Trophoblast cell (in vitro differentiated cells and primary cell): ENCODE results near the gene IMMP2L.

Source experiments
- DNase-seq, 2 donors: peaks; one replicate each; pipeline ENCODE4 v3.0.0-alpha.2; 2016
- H2AFZ ChIP-seq: 2 replicates; pipeline ENCODE4 v1.6.1; 2013; ENCODE audit warnings: low read length, moderate library complexity, mild to moderate bottlenecking; ENCODE audit not compliant: insufficient read depth, poor library complexity
- H2AK5ac ChIP-seq: 2 replicates; pipeline ENCODE4 v1.6.1; 2013; ENCODE audit warnings: mild to moderate bottlenecking, low read length
- H2BK120ac ChIP-seq: 2 replicates; pipeline ENCODE4 v1.6.1; 2013; ENCODE audit warnings: low read length, mild to moderate bottlenecking, moderate library complexity; ENCODE audit not compliant: insufficient read depth, poor library complexity
- H2BK12ac ChIP-seq: 2 replicates; pipeline ENCODE4 v1.6.1; 2013; ENCODE audit warnings: mild to moderate bottlenecking, low read length, moderate library complexity
- H2BK5ac ChIP-seq: 2 replicates; pipeline ENCODE4 v1.6.1; 2013; ENCODE audit warnings: low read length, low read depth, moderate library complexity, mild to moderate bottlenecking; ENCODE audit not compliant: poor library complexity
- H3K14ac ChIP-seq: 2 replicates; pipeline ENCODE4 v1.6.1; 2013; ENCODE audit warnings: mild to moderate bottlenecking, low read length
- H3K18ac ChIP-seq: 2 replicates; pipeline ENCODE4 v1.6.1; 2013; ENCODE audit warnings: mild to moderate bottlenecking, low read length
- H3K23ac ChIP-seq: 2 replicates; pipeline ENCODE4 v1.6.1; 2013; ENCODE audit warnings: low read length
- H3K27ac ChIP-seq: 2 replicates; pipeline ENCODE4 v1.5.1; 2013; ENCODE audit warnings: low read depth, mild to moderate bottlenecking, inconsistent platforms, low read length, moderate library complexity
- H3K27me3 ChIP-seq: 2 replicates; pipeline ENCODE4 v1.6.1; 2013; ENCODE audit warnings: inconsistent platforms, mild to moderate bottlenecking, low read length, moderate library complexity; ENCODE audit not compliant: insufficient read depth
- H3K36me3 ChIP-seq, 2 experiments: 1 replicate in 1 of 2; 2 replicates in 1 of 2; pipeline ENCODE4 v1.6.1; 2013; ENCODE audit warnings: low read length in 2 of 2, mild to moderate bottlenecking in 2 of 2, moderate library complexity in 1 of 2; ENCODE audit not compliant: insufficient read depth in 2 of 2, control insufficient read depth in 1 of 2
- H3K4ac ChIP-seq: 2 replicates; pipeline ENCODE4 v1.6.1; 2013; ENCODE audit warnings: low read depth, mild to moderate bottlenecking, low read length, moderate library complexity
- H3K4me1 ChIP-seq, 2 experiments: 1 replicate in 1 of 2; 2 replicates in 1 of 2; pipeline ENCODE4 v1.6.1; 2013; ENCODE audit warnings: low read length in 2 of 2, mild to moderate bottlenecking in 2 of 2, moderate library complexity in 1 of 2; ENCODE audit not compliant: insufficient read depth in 2 of 2, control insufficient read depth in 1 of 2
- H3K4me2 ChIP-seq: 2 replicates; pipeline ENCODE4 v1.6.1; 2013; ENCODE audit warnings: inconsistent platforms, mild to moderate bottlenecking, low read length, moderate library complexity
- H3K4me3 ChIP-seq: 2 replicates; pipeline ENCODE4 v1.5.1; 2013; ENCODE audit warnings: mild to moderate bottlenecking, low read depth, low read length, inconsistent platforms
- H3K79me1 ChIP-seq: one replicate; pipeline ENCODE4 v1.6.1; 2013; ENCODE audit warnings: low read length
- H3K79me2 ChIP-seq: 2 replicates; pipeline ENCODE4 v1.6.1; 2013; ENCODE audit warnings: low read length, mild to moderate bottlenecking; ENCODE audit not compliant: control insufficient read depth, insufficient read depth, poor library complexity
- H3K9ac ChIP-seq: 2 replicates; pipeline ENCODE4 v1.6.1; 2013; ENCODE audit warnings: mild to moderate bottlenecking, low read length
- H3K9me3 ChIP-seq: 2 replicates; pipeline ENCODE4 v1.6.1; 2013; ENCODE audit warnings: low read depth, mild to moderate bottlenecking, control low read depth, inconsistent platforms, low read length; ENCODE audit not compliant: insufficient read depth
- H4K12ac ChIP-seq: 2 replicates; pipeline ENCODE4 v1.6.1; 2013; ENCODE audit warnings: low read depth, mild to moderate bottlenecking, low read length, moderate library complexity
- H4K8ac ChIP-seq: 2 replicates; pipeline ENCODE4 v1.6.1; 2013; ENCODE audit warnings: low read depth, mild to moderate bottlenecking, low read length, moderate library complexity
- H4K91ac ChIP-seq: one replicate; pipeline ENCODE4 v1.6.1; 2013; ENCODE audit warnings: low read depth, mild to moderate bottlenecking, low read length, moderate library complexity
- WGBS: extraction: QIAGEN DNeasy Blood & Tissue Kit; methylation state at CpG from one replicate; pipeline ENCODE4 v1.1.7; 2013; ENCODE audit warnings: missing lambda C conversion rate; ENCODE audit not compliant: insufficient read length, insufficient coverage; ENCODE audit errors: extremely low coverage; 5-methylcytosine and 5-hydroxymethylcytosine counted together

IMMP2L gene

GRCh38 chr7:110767550-110768110, 794.7 kb downstream of the IMMP2L start:
- Histone ChIP-seq H3K27ac (no peak overlapping the region), H3K4me2 (no peak overlapping the region), H3K79me1 (peaks cover 1% of the 10 kb centered on the region), H3K4ac (no peak overlapping the region), H2BK120ac (no peak overlapping the region), H4K91ac (no peak overlapping the region), H3K23ac (no peak overlapping the region), H2AK5ac (no peak overlapping the region), H3K9me3 (no peaks in the 10 kb centered on the region), H3K4me3 (no peak overlapping the region), H4K8ac (no peak overlapping the region), H4K12ac (no peak overlapping the region), H3K36me3 (no peaks in the 10 kb centered on the region), H2AFZ (no peak overlapping the region), H3K18ac (no peak overlapping the region), H3K79me2 (no peaks in the 10 kb centered on the region), H3K27me3 (no peaks in the 10 kb centered on the region), H3K9ac (no peak overlapping the region), H2BK5ac (no peak overlapping the region), H3K14ac (no peak overlapping the region), H2BK12ac (no peak overlapping the region), H3K4me1 (no peaks in the 10 kb centered on the region)
- WGBS: no CpG with 5 or more reads among the region's 3 CpGs
- no peak for DNase-seq

GRCh38 chr7:110766864-110767263, 795.4 kb downstream of the IMMP2L start:
- H3K18ac ChIP-seq: no peak overlapping the region
- no peaks in the 10 kb centered on the region for H3K36me3 ChIP-seq
- DNase-seq: peak in 1 of 2 donors; percentile 36
- no peak overlapping the region for H4K12ac ChIP-seq
- no peak overlapping the region for H3K27ac ChIP-seq
- no peaks in the 10 kb centered on the region for H3K79me2 ChIP-seq
- H3K14ac ChIP-seq: no peak overlapping the region
- H3K4ac ChIP-seq: no peak overlapping the region
- H2AK5ac ChIP-seq: no peak overlapping the region
- no peaks in the 10 kb centered on the region for H3K9me3 ChIP-seq
- H2BK5ac ChIP-seq: no peak overlapping the region
- H3K4me2 ChIP-seq: no peak overlapping the region
- no peak overlapping the region for H4K91ac ChIP-seq
- H3K9ac ChIP-seq: no peak overlapping the region
- no peak overlapping the region for H2BK120ac ChIP-seq
- WGBS: no CpG with 5 or more reads among the region's 2 CpGs
- no peaks in the 10 kb centered on the region for H3K4me1 ChIP-seq
- H2BK12ac ChIP-seq: no peak overlapping the region
- no peak overlapping the region for H3K23ac ChIP-seq
- no peaks in the 10 kb centered on the region for H3K27me3 ChIP-seq
- no peak overlapping the region for H4K8ac ChIP-seq
- H3K4me3 ChIP-seq: no peak overlapping the region
- H3K79me1 ChIP-seq: peaks cover 1% of the 10 kb centered on the region
- H2AFZ ChIP-seq: no peak overlapping the region

- H2BK5ac ChIP-seq: no peak overlapping the region
- H4K91ac ChIP-seq: no peak overlapping the region
- H3K27ac ChIP-seq: no peak overlapping the region
- no peak overlapping the region for H2AFZ ChIP-seq
- H2BK12ac ChIP-seq: no peak overlapping the region
- H3K79me2 ChIP-seq: no peaks in the 10 kb centered on the region
- DNase-seq: no peak
- H3K4ac ChIP-seq: no peak overlapping the region
- no peaks in the 10 kb centered on the region for H3K27me3 ChIP-seq
- no peak overlapping the region for H3K9ac ChIP-seq
- no peaks in the 10 kb centered on the region for H3K9me3 ChIP-seq
- H3K4me1 ChIP-seq: peaks cover 2 to 3% of the 10 kb centered on the region in 2 experiments
- H3K4me2 ChIP-seq: no peak overlapping the region
- no peak overlapping the region for H3K4me3 ChIP-seq
- no CpG with 5 or more reads among the region's 3 CpGs for WGBS
- H3K36me3 ChIP-seq: no peaks in the 10 kb centered on the region
- H3K14ac ChIP-seq: no peak overlapping the region
- no peak overlapping the region for H3K23ac ChIP-seq
- no peak overlapping the region for H3K18ac ChIP-seq
- no peak overlapping the region for H4K8ac ChIP-seq
- H3K79me1 ChIP-seq: peaks cover 1% of the 10 kb centered on the region
- no peak overlapping the region for H4K12ac ChIP-seq
- no peak overlapping the region for H2AK5ac ChIP-seq
- no peak overlapping the region for H2BK120ac ChIP-seq
Observed at GRCh38 chr7:110764852-110765251, 797.4 kb downstream of the IMMP2L start.

GRCh38 chr7:110762546-110763225, 799.6 kb downstream of the IMMP2L start:
- H3K27ac ChIP-seq: no peak overlapping the region
- no peak overlapping the region for H2AK5ac ChIP-seq

More at GRCh38 chr7:110762546-110763225, 799.6 kb downstream of the IMMP2L start:
- no CpG with 5 or more reads among the region's 2 CpGs for WGBS
- H3K18ac ChIP-seq: no peak overlapping the region
- no peak overlapping the region for H2BK5ac ChIP-seq
- H4K8ac ChIP-seq: no peak overlapping the region
- H3K4me2 ChIP-seq: no peak overlapping the region
- no peak overlapping the region for H3K4ac ChIP-seq
- no peak overlapping the region for H3K9ac ChIP-seq
- peaks cover 2 to 5% of the 10 kb centered on the region in 2 experiments for H3K4me1 ChIP-seq
- no peak overlapping the region for H4K12ac ChIP-seq
- H2BK12ac ChIP-seq: no peak overlapping the region
- no peaks in the 10 kb centered on the region for H3K27me3 ChIP-seq
- no peak overlapping the region for H2AFZ ChIP-seq
- no peak overlapping the region for H3K4me3 ChIP-seq
- H3K36me3 ChIP-seq: no peaks in the 10 kb centered on the region
- H3K9me3 ChIP-seq: no peaks in the 10 kb centered on the region
- H3K14ac ChIP-seq: no peak overlapping the region
- H3K23ac ChIP-seq: no peak overlapping the region
- H4K91ac ChIP-seq: no peak overlapping the region
- DNase-seq: no peak
- no peak overlapping the region for H2BK120ac ChIP-seq
- no peaks in the 10 kb centered on the region for H3K79me1 ChIP-seq
- no peaks in the 10 kb centered on the region for H3K79me2 ChIP-seq
